NCI-H2171 (cell line): ENCODE measurements around the gene TRIM65.

ENCODE experiments used
- DNase-seq: peaks from one replicate; lab custom pipeline; 2025; lab: John Stamatoyannopoulos, UW

Gene TRIM65

GRCh38 chr17:75896415-75897159 lies at the start of gene TRIM65:
TSS of gene TRIM65 (minus strand) at chr17:75896951. CDS start at chr17:75896937, 14 bp downstream.
- peak; percentile 70 for DNase-seq

GRCh38 chr17:75945211-75945610 lies 48.5 kb upstream of the TRIM65 start:
- DNase-seq, result peak; percentile 84

- no peak for DNase-seq
These were observed 46.7 kb upstream of the TRIM65 start for GRCh38 chr17:75943491-75943890.

- no peak for DNase-seq
These were observed 45.7 kb upstream of the TRIM65 start for GRCh38 chr17:75942473-75942872.

- DNase-seq, result no peak
These were observed 44.7 kb upstream of the TRIM65 start for GRCh38 chr17:75941442-75941819.

GRCh38 chr17:75940727-75941441 lies 44.1 kb upstream of the TRIM65 start, which contains the start of gene FBF1:
TSS of gene FBF1 (minus strand) at chr17:75941042. CDS start at chr17:75938149, 2,893 bp downstream.
- DNase-seq, result peak; percentile 91

GRCh38 chr17:75937652-75938051 lies 40.9 kb upstream of the TRIM65 start:
- DNase-seq, result no peak

GRCh38 chr17:75933808-75934207 lies 37.1 kb upstream of the TRIM65 start:
- no peak for DNase-seq

GRCh38 chr17:75932852-75933251 lies 36.1 kb upstream of the TRIM65 start:
- DNase-seq, result no peak

GRCh38 chr17:75931062-75931461 lies 34.3 kb upstream of the TRIM65 start:
- DNase-seq, result no peak

GRCh38 chr17:75927286-75927922 lies 30.7 kb upstream of the TRIM65 start:
- no peak for DNase-seq

GRCh38 chr17:75926456-75926855 lies 29.7 kb upstream of the TRIM65 start:
- no peak for DNase-seq

GRCh38 chr17:75925912-75926311 lies 29.2 kb upstream of the TRIM65 start:
- no peak for DNase-seq

- DNase-seq, result no peak
These were observed 28.4 kb upstream of the TRIM65 start for GRCh38 chr17:75925103-75925502.

GRCh38 chr17:75922963-75923874 lies 26.5 kb upstream of the TRIM65 start:
- no peak for DNase-seq

GRCh38 chr17:75922173-75922961 lies 25.6 kb upstream of the TRIM65 start:
- DNase-seq, result no peak

GRCh38 chr17:75921596-75921995 lies 24.8 kb upstream of the TRIM65 start:
- DNase-seq, result no peak

- no peak for DNase-seq
These were observed 23.4 kb upstream of the TRIM65 start for GRCh38 chr17:75920045-75920560.

GRCh38 chr17:75919611-75920010 lies 22.9 kb upstream of the TRIM65 start:
- DNase-seq, result no peak

GRCh38 chr17:75917917-75918445 lies 21.2 kb upstream of the TRIM65 start:
- no peak for DNase-seq
